ENCODE measurements around the gene SNRK.

The SNRK gene

GRCh38 chr3:43309372-43310305 is 23.3 kb downstream of the SNRK start:
- DNase-seq: no peak

DNA sequence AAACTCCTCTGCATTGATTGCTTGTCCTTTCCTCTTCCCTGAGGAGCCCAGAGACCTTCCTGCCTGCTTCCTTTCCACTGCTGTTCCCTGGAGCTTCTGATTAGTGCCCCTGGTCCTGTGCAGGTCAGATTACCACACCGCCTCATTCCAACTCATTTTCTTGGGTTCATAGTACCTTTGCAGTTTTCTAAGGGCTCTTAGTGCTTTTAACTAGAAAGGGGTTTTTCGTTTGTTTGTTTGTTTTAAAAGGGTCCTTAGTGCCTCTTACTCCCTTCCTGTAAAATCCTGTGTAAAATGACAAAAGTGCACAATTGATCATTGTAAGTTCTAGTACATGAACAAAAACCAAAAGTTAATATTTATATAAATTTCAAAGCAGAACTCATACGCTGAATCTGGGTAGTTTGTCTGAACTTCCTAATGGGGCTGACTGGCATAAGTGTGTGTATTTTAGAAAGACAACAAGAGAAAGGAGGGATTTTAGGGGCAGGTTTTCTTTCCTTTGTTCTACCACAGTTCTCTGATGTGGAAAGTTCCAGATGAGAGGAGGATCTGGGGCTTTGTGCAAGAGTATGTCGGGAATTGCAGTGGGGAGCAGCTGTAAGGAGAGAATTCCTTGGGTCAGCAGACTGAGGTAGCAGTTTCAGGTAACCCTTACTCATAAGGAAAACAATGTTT is 30.6 kb downstream of the SNRK start:
- DNase-seq: no peak

GRCh38 chr3:43317461-43318316 is 31.3 kb downstream of the SNRK start:
- DNase-seq: no peak

DNA sequence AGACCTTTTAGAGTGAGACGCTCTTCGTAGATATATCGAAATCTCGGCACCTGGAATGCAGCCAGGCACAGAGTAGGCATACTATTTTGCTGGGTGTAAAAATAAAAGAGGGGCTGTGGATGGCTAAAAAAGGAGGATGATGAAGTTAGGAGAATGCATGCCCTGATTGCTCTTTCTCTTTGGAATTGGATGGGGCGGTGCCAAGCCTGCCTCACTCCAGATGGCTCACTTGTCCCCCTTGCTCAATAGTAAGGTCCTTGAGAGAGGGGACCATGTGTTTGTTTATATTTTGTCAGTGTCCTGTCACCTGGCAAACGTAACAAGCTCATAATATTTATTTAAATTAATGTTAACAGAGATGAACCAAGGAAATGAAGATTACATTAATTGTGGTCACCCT is 33.0 kb downstream of the SNRK start:
- peak in 1 of 2 experiments; percentile 1 for DNase-seq

DNA sequence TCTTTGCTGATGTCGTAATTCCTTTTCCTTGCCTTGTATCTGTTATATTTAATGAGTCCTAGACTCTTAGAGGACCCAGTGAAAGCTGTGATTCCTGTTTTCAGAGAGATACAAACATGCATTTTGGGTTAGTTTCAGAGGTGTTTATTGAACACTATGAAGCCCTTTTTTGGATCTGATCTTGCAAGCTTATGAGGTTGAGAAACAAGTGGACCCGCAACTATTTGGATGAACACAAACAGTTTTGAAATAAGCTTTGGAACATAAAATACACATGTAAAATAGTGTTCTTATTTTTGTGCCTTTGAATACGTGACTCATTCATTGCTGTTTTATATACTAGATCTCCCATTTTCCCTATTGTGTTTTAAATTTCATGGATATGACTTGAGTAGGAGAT is 33.5 kb downstream of the SNRK start:
- DNase-seq: no peak

GRCh38 chr3:43320288-43320687 is 33.9 kb downstream of the SNRK start:
- DNase-seq: no peak

GRCh38 chr3:43323541-43323940 is 37.2 kb downstream of the SNRK start:
- DNase-seq: no peak

GRCh38 chr3:43326891-43327581 is 40.7 kb downstream of the SNRK start:
- no peak for DNase-seq

DNA sequence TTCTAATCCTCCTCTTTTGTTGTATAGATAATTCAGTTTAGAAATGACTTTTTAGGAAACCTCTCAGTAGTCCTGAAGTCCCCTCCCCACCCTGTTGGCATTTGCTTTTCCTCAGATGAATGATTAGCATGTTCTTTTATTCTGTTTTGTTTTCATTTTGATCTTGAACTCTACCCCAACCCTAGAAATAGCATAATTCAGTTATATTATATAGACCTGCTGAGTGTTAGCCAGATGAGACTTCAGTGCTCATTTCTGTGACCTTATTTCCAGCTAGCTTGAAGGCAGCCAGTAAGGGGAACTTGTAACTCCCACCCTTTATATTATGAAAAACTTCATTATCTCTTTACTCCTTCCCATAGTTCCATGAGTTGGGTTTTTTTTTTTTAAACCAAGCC is 41.2 kb downstream of the SNRK start:
- no peak for DNase-seq

- DNase-seq: no peak
Measured at GRCh38 chr3:43328653-43329052, 42.3 kb downstream of the SNRK start.

DNA sequence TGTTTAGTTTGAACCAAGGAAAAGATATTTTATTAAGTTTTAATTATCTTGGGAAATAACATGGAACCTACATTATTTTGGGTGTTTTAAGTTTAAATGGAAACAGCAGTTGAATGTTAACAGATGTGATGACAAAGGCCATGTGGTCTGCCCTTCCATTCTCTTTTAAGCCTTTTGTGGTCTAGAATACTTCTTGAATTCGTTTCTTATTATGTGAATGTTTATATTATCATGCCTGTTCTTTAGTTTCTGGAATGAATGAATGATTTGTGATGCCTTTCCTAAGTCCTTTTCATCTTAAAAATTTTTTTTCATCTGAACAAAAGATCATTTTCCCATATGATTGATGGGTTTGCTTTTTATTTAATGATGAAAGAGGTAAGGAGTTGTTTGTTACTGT is 44.6 kb downstream of the SNRK start:
- DNase-seq: no peak

DNA sequence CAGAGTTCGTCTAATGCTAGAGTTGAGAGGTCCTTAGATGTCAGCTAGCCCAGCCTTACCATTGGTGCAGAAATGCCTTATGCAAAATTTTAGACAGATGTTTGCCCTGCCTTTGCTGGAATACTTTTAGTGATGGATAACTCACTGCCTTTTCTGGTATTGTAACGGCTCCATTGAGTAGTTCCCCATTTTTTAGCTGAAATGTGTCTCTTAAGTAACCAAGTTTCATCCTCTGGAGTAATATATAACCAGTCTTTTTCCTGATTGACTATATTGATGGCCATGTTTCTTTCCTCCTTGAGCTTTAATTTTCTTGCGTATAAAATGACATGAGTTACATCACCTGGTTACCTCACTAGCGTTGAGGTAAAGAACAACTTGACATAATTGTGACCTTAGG is 45.0 kb downstream of the SNRK start:
- no peak for DNase-seq

- no peak for DNase-seq
Measured at GRCh38 chr3:43334976-43335375, 48.6 kb downstream of the SNRK start.

DNA sequence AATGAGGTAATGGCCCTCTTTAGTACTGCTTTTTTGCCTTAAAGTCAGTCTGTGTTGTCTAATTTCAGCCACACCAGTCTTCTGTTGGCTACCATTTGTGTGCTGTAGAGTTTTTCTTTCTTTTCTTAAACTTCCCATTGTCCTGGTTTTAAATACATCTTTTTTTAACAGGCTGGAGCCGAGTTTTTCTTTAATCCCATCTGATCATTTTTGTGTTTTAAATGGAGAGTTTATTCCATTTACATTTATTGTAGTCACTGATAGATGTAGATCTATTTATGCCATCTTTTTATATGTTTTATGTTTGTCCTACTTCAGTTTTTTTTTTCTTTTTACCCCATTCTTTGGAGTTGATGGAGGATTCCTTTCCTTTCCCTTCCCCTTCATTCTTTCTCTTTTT is 49.5 kb downstream of the SNRK start:
- no peak for DNase-seq

DNA sequence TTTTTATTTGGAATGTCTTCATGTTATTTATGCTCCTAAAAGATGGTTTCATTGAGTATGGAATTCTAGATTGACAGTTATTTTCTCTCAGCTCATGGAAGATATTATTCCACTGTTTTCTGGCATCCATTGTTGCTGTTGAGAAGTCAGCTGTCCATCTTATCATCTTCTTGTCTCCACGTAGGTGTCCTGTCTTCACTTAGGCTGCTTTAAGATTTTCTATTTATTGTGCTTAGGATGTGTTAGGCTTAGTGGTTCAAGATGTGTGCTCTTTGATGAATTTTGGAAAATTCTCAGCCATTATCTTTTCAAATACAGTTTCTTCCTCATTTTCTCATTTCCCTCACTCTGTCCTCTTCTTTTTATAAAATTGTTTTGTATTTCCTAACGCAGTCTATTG is 52.0 kb downstream of the SNRK start:
- DNase-seq: no peak

- DNase-seq: no peak
Measured at GRCh38 chr3:43340403-43340802, 54.1 kb downstream of the SNRK start.

GRCh38 chr3:43341788-43342187 is 55.4 kb downstream of the SNRK start:
- DNase-seq: no peak

DNA sequence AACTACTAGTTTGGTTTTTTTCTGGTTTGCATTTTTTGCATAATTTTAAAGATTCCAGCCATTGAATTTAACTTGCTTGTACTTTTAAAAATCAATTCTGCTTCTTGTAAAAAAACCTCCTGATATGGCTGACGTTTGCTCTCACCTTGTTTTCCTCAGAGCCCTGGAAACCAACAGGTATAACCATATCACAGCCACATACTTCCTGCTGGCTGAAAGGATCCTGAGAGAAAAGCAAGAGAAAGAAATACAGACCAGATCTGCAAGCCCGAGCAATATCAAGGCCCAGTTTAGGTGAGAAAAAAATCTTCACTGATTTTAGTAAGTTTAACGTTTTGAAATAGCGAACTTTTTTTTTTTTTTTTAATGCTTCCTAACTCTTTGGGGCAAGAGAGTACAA is 56.8 kb downstream of the SNRK start:
- no peak for DNase-seq

GRCh38 chr3:43343815-43344214 is 57.5 kb downstream of the SNRK start:
- DNase-seq: no peak

DNA sequence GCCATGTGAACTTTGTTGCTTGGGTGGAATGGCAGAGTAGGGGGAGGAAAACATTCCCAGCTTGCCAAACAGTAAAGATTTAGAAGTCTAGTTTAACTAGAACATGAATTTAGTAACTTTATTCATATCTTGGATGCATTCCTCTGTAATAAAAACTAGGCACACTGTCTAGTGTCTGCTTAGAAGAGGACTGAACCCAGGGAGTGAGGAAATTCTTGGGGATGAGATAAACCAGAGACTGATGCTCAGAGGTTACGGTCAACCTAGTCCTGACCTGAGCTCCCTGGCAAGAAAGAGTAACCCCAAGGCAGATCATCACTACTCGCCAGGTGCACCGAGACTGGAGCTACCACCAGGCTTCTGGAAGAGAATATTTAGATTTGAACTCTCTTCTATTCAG is 58.2 kb downstream of the SNRK start:
- DNase-seq: no peak

- no peak for DNase-seq
Measured at GRCh38 chr3:43345246-43345645, 58.9 kb downstream of the SNRK start.

GRCh38 chr3:43345877-43346276 is 59.5 kb downstream of the SNRK start:
- DNase-seq: no peak
